Heart left ventricle (tissue), 16 donors: ENCODE measurements around the gene ZFYVE21. TPM values are rescaled to one million over a fixed set of nuclear protein-coding genes. Genes with fewer than 3 reads are reported as not detected.
A peak's percentile ranks its signal among the peaks of the same experiment; 100 is the strongest.

Experiments used
- ATAC-seq, 4 donors: fragments of 200-7000 bp; cut with Tn5 transposase; one replicate each; pipeline ENCODE4 v1.9.1; 2020 to 2022; ENCODE audit warnings: moderate library complexity in 4 of 4, mild to moderate bottlenecking in 3 of 4, moderate number of reproducible peaks in 1 of 4
- DNase-seq, 5 donors: peaks; one replicate each; pipeline ENCODE4 v3.0.0-alpha.2; 2020
- H3K27ac ChIP-seq, 12 donors: fragments of 200-600 bp; sonication (generic) in 4 of 12; one replicate each; pipeline versions ENCODE4 v1.5.0 to v1.8.0; 2016 to 2022; ENCODE audit warnings: mild to moderate bottlenecking in 2 of 12
- H3K27me3 ChIP-seq, 9 donors: fragments of 200-600 bp; sonication (generic) in 2 of 9; one replicate each; pipeline versions ENCODE4 v1.5.1 to v1.8.0; 2016 to 2022; ENCODE audit warnings: mild to moderate bottlenecking in 3 of 9
- H3K36me3 ChIP-seq, 9 donors: fragments of 200-600 bp; sonication (generic) in 2 of 9; one replicate each; pipeline versions ENCODE4 v1.5.0 to v1.8.0; 2018 to 2022; ENCODE audit warnings: mild to moderate bottlenecking in 2 of 9
- H3K4me1 ChIP-seq, 12 donors: fragments of 200-600 bp; sonication (generic) in 4 of 12; one replicate each; pipeline versions ENCODE4 v1.5.0 to v1.8.0; 2016 to 2022; ENCODE audit warnings: mild to moderate bottlenecking in 3 of 12
- H3K4me3 ChIP-seq, 12 donors: fragments of 200-600 bp; sonication (generic) in 4 of 12; one replicate each; pipeline versions ENCODE4 v1.5.0 to v1.8.0; 2017 to 2022; ENCODE audit warnings: mild to moderate bottlenecking in 9 of 12, moderate library complexity in 4 of 12
- H3K9me3 ChIP-seq, 12 donors: fragments of 200-600 bp; sonication (generic) in 4 of 12; one replicate each; pipeline versions ENCODE4 v1.5.0 to v1.8.0; 2016 to 2022; ENCODE audit warnings: mild to moderate bottlenecking in 1 of 12
- POLR2A ChIP-seq, 2 donors: fragments of 450-650 bp; IDR thresholded peaks; one replicate each; pipeline ENCODE4 v1.6.1; 2017; ENCODE audit warnings: antibody characterized with exemption in 2 of 2, mild to moderate bottlenecking in 2 of 2, moderate library complexity in 2 of 2
- WGBS, 4 donors: extraction: QIAGEN DNeasy Blood & Tissue Kit in 2 of 4; methylation state at CpG; one replicate each; pipeline versions ENCODE4 v1.1.5 to v1.1.7; 2013 to 2018; 5-methylcytosine and 5-hydroxymethylcytosine counted together
- intact Hi-C, 10 donors: fragments of 100-400 bp; cut with DNase I; formaldehyde crosslinking; loops; one replicate each; pipeline versions ENCODE4 v1.11.1 to v1.14.2; 2022
- polyA plus RNA-seq, 2 donors: library from polyadenylated mRNA; stranded (reverse); fragments of 200-250 nt; gene quantifications; one replicate each; pipeline ENCODE4 v1.2.3, GENCODE V29; 2013
- total RNA-seq, 9 donors: library from RNA; depleted of rRNA in 2 of 9; stranded (reverse); fragments of >200 nt in 2 of 9; fragmentation: NEBNext Ultra II Directional in 3 of 9; extraction: Animal tissue kit (Norgen Biotek cat#: 25700) in 3 of 9; gene quantifications; one replicate each; pipeline versions ENCODE4 v1.1.0 to v1.2.4, GENCODE V29; 2016 to 2023
- TF ChIP-seq, protein P1 (sequence below), 12 donors: fragments of 200-600 bp; sonication (generic) in 4 of 12; IDR thresholded peaks; one replicate each; pipeline versions ENCODE4 v1.5.0 to v1.8.0; 2018 to 2022; ENCODE audit warnings: antibody characterized with exemption in 12 of 12, mild to moderate bottlenecking in 5 of 12
- donor health status: ischemic (EF 13 %, LVEDD 7.1; RV severe dilation, severe dysfunction).
- donor health status: healthy with polysubstance abuse.
- donor health status: DM: no; HTN: yes; CAD: no.
- donor health status: DM: no; HTN: no; CAD: no.
- donor health status: ischemic (EF 25% LVEDD 6.9; RV normal size, moderate dysfunction).
- donor health status: ischemic (EF 25% LVEDD 5.7; RV mildly dilated, moderate dysfunction).
- donor health status: healthy.
- donor health status: DM: yes; HTN: yes; CAD: no.
- donor health status: ischemic (EF 35%, LVEDD 5.7; RV mildly dilated, moderate dysfunction).
- donor health status: nonischemic (EF 11% LVEDD 7.7; RV severe dilation, severe dysfunction).
- donor health status: DM: yes; HTN: yes; CAD: no.
- donor health status: PGD.
- donor health status: ischemic (EF 29% LVEDD 5.4; RV normal size, mild dysfunction).
- donor health status: nonischemic (EF 23%, LVEDD 6.1; RV moderate dilation, normal function).

ZFYVE21 gene
- total and polyA plus RNA-seq, 11 donors, result 44.1 to 86.1 (median 52.5) TPM

- WGBS, 4 donors, result 85 to 93% (median 89%) methylated on average over 45 to 53 of the region's 53 CpGs
- Histone ChIP-seq H3K36me3 (peaks cover 0 to 51% (median 35%) of the 10 kb centered on the region in 9 donors), H3K9me3 (no peaks in the 10 kb centered on the region), H3K27me3 (no peaks in the 10 kb centered on the region), H3K4me1 (peaks cover 2 to 61% (median 35%) of the 10 kb centered on the region in 12 donors), H3K27ac (no peak overlapping the region), H3K4me3 (no peak overlapping the region)
- intact Hi-C loops, result no loop called here
- no peak for TF ChIP-seq POLR2A (IDR thresholded peaks at IDR 0.05)
- TF ChIP-seq, protein P1, sequence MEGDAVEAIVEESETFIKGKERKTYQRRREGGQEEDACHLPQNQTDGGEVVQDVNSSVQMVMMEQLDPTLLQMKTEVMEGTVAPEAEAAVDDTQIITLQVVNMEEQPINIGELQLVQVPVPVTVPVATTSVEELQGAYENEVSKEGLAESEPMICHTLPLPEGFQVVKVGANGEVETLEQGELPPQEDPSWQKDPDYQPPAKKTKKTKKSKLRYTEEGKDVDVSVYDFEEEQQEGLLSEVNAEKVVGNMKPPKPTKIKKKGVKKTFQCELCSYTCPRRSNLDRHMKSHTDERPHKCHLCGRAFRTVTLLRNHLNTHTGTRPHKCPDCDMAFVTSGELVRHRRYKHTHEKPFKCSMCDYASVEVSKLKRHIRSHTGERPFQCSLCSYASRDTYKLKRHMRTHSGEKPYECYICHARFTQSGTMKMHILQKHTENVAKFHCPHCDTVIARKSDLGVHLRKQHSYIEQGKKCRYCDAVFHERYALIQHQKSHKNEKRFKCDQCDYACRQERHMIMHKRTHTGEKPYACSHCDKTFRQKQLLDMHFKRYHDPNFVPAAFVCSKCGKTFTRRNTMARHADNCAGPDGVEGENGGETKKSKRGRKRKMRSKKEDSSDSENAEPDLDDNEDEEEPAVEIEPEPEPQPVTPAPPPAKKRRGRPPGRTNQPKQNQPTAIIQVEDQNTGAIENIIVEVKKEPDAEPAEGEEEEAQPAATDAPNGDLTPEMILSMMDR (IDR thresholded peaks at IDR 0.05), result no peak
- ATAC-seq (no peak), DNase-seq (peak in 1 of 5 donors; percentile 44)
Observed at GRCh38 chr14:103727313-103727980, 11.8 kb downstream of the ZFYVE21 start.

- TF ChIP-seq, protein P1 (IDR thresholded peaks at IDR 0.05), result no peak
- TF ChIP-seq POLR2A (IDR thresholded peaks at IDR 0.05), result no peak
- Histone ChIP-seq H3K27ac (no peak overlapping the region), H3K36me3 (peaks cover 0 to 58% (median 42%) of the 10 kb centered on the region in 9 donors), H3K4me3 (no peak overlapping the region), H3K9me3 (no peaks in the 10 kb centered on the region), H3K4me1 (peaks cover 2 to 54% (median 29%) of the 10 kb centered on the region in 12 donors), H3K27me3 (no peaks in the 10 kb centered on the region)
- intact Hi-C loops, result no loop called here
- peak in 2 of 5 donors; percentile 15 to 37 for DNase-seq
- ATAC-seq, result no peak
- 93 to 96% (median 94%) methylated on average over 11 to 19 of the region's 19 CpGs for WGBS, 4 donors
Observed at GRCh38 chr14:103728141-103728540, 12.5 kb downstream of the ZFYVE21 start.

DNA sequence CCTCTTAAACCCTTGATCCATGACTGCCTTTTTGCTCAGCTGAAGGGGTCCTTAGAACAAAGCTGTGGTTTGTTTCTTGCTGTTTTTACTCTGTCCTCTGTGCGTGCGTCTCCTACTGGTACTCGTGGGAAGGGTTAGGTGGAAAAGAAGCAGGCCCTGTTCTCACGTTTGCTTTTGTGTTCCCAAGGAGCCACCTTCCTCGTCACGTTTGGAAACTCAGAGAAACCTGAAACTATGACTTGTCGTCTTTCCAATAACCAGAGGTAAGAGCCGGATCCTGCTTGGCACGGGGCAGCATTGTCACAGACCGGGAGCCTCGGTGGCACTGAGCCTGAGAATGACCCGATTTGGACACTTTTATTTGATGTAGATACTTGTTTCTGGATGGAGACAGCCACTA, 13.1 kb downstream of the ZFYVE21 start:
- H3K36me3 ChIP-seq, result peaks cover 0 to 64% (median 48%) of the 10 kb centered on the region in 9 donors
- H3K27ac ChIP-seq, result no peak overlapping the region
- 69 to 78% (median 75%) methylated on average over 11 to 12 of the region's 12 CpGs for WGBS, 4 donors
- no peaks in the 10 kb centered on the region for H3K9me3 ChIP-seq
- peak in 2 of 5 donors; percentile 8 to 32 for DNase-seq
- intact Hi-C loops, result no loop called here
- H3K27me3 ChIP-seq, result no peaks in the 10 kb centered on the region
- TF ChIP-seq, protein P1 (IDR thresholded peaks at IDR 0.05), result no peak
- no peak for TF ChIP-seq POLR2A (IDR thresholded peaks at IDR 0.05)
- no peak overlapping the region for H3K4me3 ChIP-seq
- ATAC-seq, result no peak
- peaks cover 2 to 48% (median 23%) of the 10 kb centered on the region in 12 donors for H3K4me1 ChIP-seq
